Smooth muscle cell (in vitro differentiated cells): Measurements from ENCODE around the gene DAB2IP. TPM values are rescaled to one million over a fixed set of nuclear protein-coding genes. Genes with fewer than 3 reads are reported as not detected.
A peak's percentile ranks its signal among the peaks of the same experiment; 100 is the strongest.
"Not testable (repeated sequence)": the region's sequence is repeated elsewhere in the genome, so short reads cannot be mapped to it uniquely, and the experiment has no call there.

Source experiments
- DNase-seq: peaks from one replicate; lab custom pipeline; 2025; ENCODE audit not compliant: unreplicated experiment; lab: John Stamatoyannopoulos, UW
- H2AFZ ChIP-seq: fragments of 200-600 bp; sonication (generic); 2 replicates; pipeline ENCODE4 v1.6.0; 2016; ENCODE audit warnings: antibody characterized with exemption, low read depth, mild to moderate bottlenecking
- H3F3A ChIP-seq: fragments of 200-600 bp; sonication (generic); 2 replicates; pipeline ENCODE4 v1.6.0; 2017; ENCODE audit warnings: antibody characterized with exemption, low read depth
- H3K27ac ChIP-seq: fragments of 200-600 bp; sonication (generic); 2 replicates; pipeline ENCODE4 v1.5.1; 2016; ENCODE audit warnings: low read depth, mild to moderate bottlenecking
- H3K27me3 ChIP-seq: fragments of 200-600 bp; sonication (generic); 2 replicates; pipeline ENCODE4 v1.6.1; 2016; ENCODE audit warnings: low read depth, mild to moderate bottlenecking
- H3K36me3 ChIP-seq: fragments of 200-600 bp; sonication (generic); 2 replicates; pipeline ENCODE4 v1.5.1; 2016; ENCODE audit warnings: low read depth
- H3K4me1 ChIP-seq: fragments of 200-600 bp; sonication (generic); 2 replicates; pipeline ENCODE4 v1.5.1; 2016; ENCODE audit warnings: low read depth
- H3K4me2 ChIP-seq: fragments of 200-600 bp; sonication (generic); 2 replicates; pipeline ENCODE4 v1.6.0; 2016; ENCODE audit warnings: mild to moderate bottlenecking
- H3K4me3 ChIP-seq: fragments of 200-600 bp; sonication (generic); 2 replicates; pipeline ENCODE4 v1.5.1; 2016; ENCODE audit warnings: mild to moderate bottlenecking
- H3K79me2 ChIP-seq: fragments of 200-600 bp; sonication (generic); 2 replicates; pipeline ENCODE4 v1.6.0; 2016; ENCODE audit warnings: low read depth, mild to moderate bottlenecking
- H3K9ac ChIP-seq: fragments of 200-600 bp; sonication (generic); 2 replicates; pipeline ENCODE4 v1.6.0; 2016; ENCODE audit warnings: low read depth
- H3K9me3 ChIP-seq: fragments of 200-600 bp; sonication (generic); replicated peaks from 2 replicates; pipeline ENCODE4 v1.5.1; 2016; ENCODE audit warnings: low read depth
- H4K20me1 ChIP-seq: fragments of 200-600 bp; sonication (generic); 2 replicates; pipeline ENCODE4 v1.6.0; 2016; ENCODE audit warnings: low read depth
- CTCF ChIP-seq: fragments of 200-600 bp; sonication (generic); IDR thresholded peaks from 2 replicates; pipeline ENCODE4 v1.5.1; 2017; ENCODE audit warnings: borderline replicate concordance, mild to moderate bottlenecking, antibody characterized with exemption; ENCODE audit not compliant: insufficient read depth, poor library complexity, severe bottlenecking
- WGBS: methylation state at CpG from one replicate; pipeline ENCODE4 v1.1.7; 2016; ENCODE audit warnings: low lambda C conversion rate; 5-methylcytosine and 5-hydroxymethylcytosine counted together
- polyA plus RNA-seq: library from polyadenylated mRNA; unstranded; fragments of >200 nt; fragmentation: Nextera tagmentation; extraction: Ambion mirVana; gene quantifications from 2 replicates; pipeline ENCODE4 v1.2.1, GENCODE V29; 2016
- total RNA-seq: library from RNA; depleted of rRNA; stranded (reverse); fragments of >200 nt; gene quantifications from 2 replicates; pipeline ENCODE4 v1.2.3, GENCODE V29; 2014

Gene DAB2IP
- total and polyA plus RNA-seq, 2 experiments from 2014 or later: 10.4 to 15.5 TPM

- H3K9me3 ChIP-seq: no peaks in the 10 kb centered on the region
- no peak for DNase-seq
- peaks cover 4% of the 10 kb centered on the region for H3K4me1 ChIP-seq
- peaks cover 13% of the 10 kb centered on the region for H4K20me1 ChIP-seq
- no peaks in the 10 kb centered on the region for H3K36me3 ChIP-seq
- H3K4me3 ChIP-seq: no peak overlapping the region
- TF ChIP-seq CTCF: peak; percentile 42
- 85% methylated on average over 3 of the region's 3 CpGs for WGBS
- H3K9ac ChIP-seq: no peak overlapping the region
- H3K27ac ChIP-seq: no peak overlapping the region
- H3K27me3 ChIP-seq: no peaks in the 10 kb centered on the region
- H3K4me2 ChIP-seq: no peak overlapping the region
- no peak overlapping the region for H2AFZ ChIP-seq
- H3K79me2 ChIP-seq: no peaks in the 10 kb centered on the region
- no peaks in the 10 kb centered on the region for H3F3A ChIP-seq
These were observed 30.5 kb upstream of the DAB2IP start for GRCh38 chr9:121620777-121621449.

- H4K20me1 ChIP-seq: peaks cover 12% of the 10 kb centered on the region
- H3K4me3 ChIP-seq: no peak overlapping the region
- H3K4me2 ChIP-seq: peak overlapping the region; percentile 48
- no peaks in the 10 kb centered on the region for H3K27me3 ChIP-seq
- 44% methylated on average over 14 of the region's 14 CpGs for WGBS
- H3K79me2 ChIP-seq: no peaks in the 10 kb centered on the region
- H3K27ac ChIP-seq: peak overlapping the region; percentile 38
- H3F3A ChIP-seq: no peaks in the 10 kb centered on the region
- TF ChIP-seq CTCF: no peak
- no peak for DNase-seq
- H3K9ac ChIP-seq: no peak overlapping the region
- peaks cover 4% of the 10 kb centered on the region for H3K4me1 ChIP-seq
- no peaks in the 10 kb centered on the region for H3K9me3 ChIP-seq
- no peaks in the 10 kb centered on the region for H3K36me3 ChIP-seq
- peak overlapping the region; percentile 43 for H2AFZ ChIP-seq
These were observed 28.8 kb upstream of the DAB2IP start for GRCh38 chr9:121622387-121623203.

GRCh38 chr9:121623430-121623829 is 28.0 kb upstream of the DAB2IP start:
- H3K36me3 ChIP-seq, H3K27ac ChIP-seq, H3K4me1 ChIP-seq, H3K9me3 ChIP-seq, H3K27me3 ChIP-seq, H3K79me2 ChIP-seq, H3K4me3 ChIP-seq, DNase-seq, H2AFZ ChIP-seq, H3K9ac ChIP-seq, H3K4me2 ChIP-seq, H3F3A ChIP-seq: not testable (repeated sequence)
- H4K20me1 ChIP-seq: peaks cover 15% of the 10 kb centered on the region
- 100% methylated on average over 2 of the region's 2 CpGs for WGBS

GRCh38 chr9:121625590-121625989 is 25.8 kb upstream of the DAB2IP start:
- Histone ChIP-seq H3K4me2 (no peak overlapping the region), H3K9ac (no peak overlapping the region), H3K27me3 (no peaks in the 10 kb centered on the region), H3K79me2 (no peaks in the 10 kb centered on the region), H3K36me3 (no peaks in the 10 kb centered on the region), H3F3A (no peaks in the 10 kb centered on the region), H2AFZ (no peak overlapping the region), H3K4me1 (peaks cover 4% of the 10 kb centered on the region), H3K4me3 (no peak overlapping the region), H3K9me3 (no peaks in the 10 kb centered on the region), H4K20me1 (peaks cover 15% of the 10 kb centered on the region), H3K27ac (no peak overlapping the region)
- DNase-seq: no peak
- no peak for TF ChIP-seq CTCF
- 82% methylated on average over 3 of the region's 3 CpGs for WGBS
